Trophoblast cell (in vitro differentiated cells and primary cell): ENCODE data around the gene TRAPPC12.

Experiments used
- DNase-seq, 2 donors: peaks; one replicate each; pipeline ENCODE4 v3.0.0-alpha.2; 2016
- H2AFZ ChIP-seq: 2 replicates; pipeline ENCODE4 v1.6.1; 2013; ENCODE audit warnings: low read length, moderate library complexity, mild to moderate bottlenecking; ENCODE audit not compliant: insufficient read depth, poor library complexity
- H2AK5ac ChIP-seq: 2 replicates; pipeline ENCODE4 v1.6.1; 2013; ENCODE audit warnings: mild to moderate bottlenecking, low read length
- H2BK120ac ChIP-seq: 2 replicates; pipeline ENCODE4 v1.6.1; 2013; ENCODE audit warnings: low read length, mild to moderate bottlenecking, moderate library complexity; ENCODE audit not compliant: insufficient read depth, poor library complexity
- H2BK12ac ChIP-seq: 2 replicates; pipeline ENCODE4 v1.6.1; 2013; ENCODE audit warnings: mild to moderate bottlenecking, low read length, moderate library complexity
- H2BK5ac ChIP-seq: 2 replicates; pipeline ENCODE4 v1.6.1; 2013; ENCODE audit warnings: low read length, low read depth, moderate library complexity, mild to moderate bottlenecking; ENCODE audit not compliant: poor library complexity
- H3K14ac ChIP-seq: 2 replicates; pipeline ENCODE4 v1.6.1; 2013; ENCODE audit warnings: mild to moderate bottlenecking, low read length
- H3K18ac ChIP-seq: 2 replicates; pipeline ENCODE4 v1.6.1; 2013; ENCODE audit warnings: mild to moderate bottlenecking, low read length
- H3K23ac ChIP-seq: 2 replicates; pipeline ENCODE4 v1.6.1; 2013; ENCODE audit warnings: low read length
- H3K27ac ChIP-seq: 2 replicates; pipeline ENCODE4 v1.5.1; 2013; ENCODE audit warnings: low read depth, mild to moderate bottlenecking, inconsistent platforms, low read length, moderate library complexity
- H3K27me3 ChIP-seq: 2 replicates; pipeline ENCODE4 v1.6.1; 2013; ENCODE audit warnings: inconsistent platforms, mild to moderate bottlenecking, low read length, moderate library complexity; ENCODE audit not compliant: insufficient read depth
- H3K36me3 ChIP-seq, 2 experiments: 1 replicate in 1 of 2; 2 replicates in 1 of 2; pipeline ENCODE4 v1.6.1; 2013; ENCODE audit warnings: low read length in 2 of 2, mild to moderate bottlenecking in 2 of 2, moderate library complexity in 1 of 2; ENCODE audit not compliant: insufficient read depth in 2 of 2, control insufficient read depth in 1 of 2
- H3K4ac ChIP-seq: 2 replicates; pipeline ENCODE4 v1.6.1; 2013; ENCODE audit warnings: low read depth, mild to moderate bottlenecking, low read length, moderate library complexity
- H3K4me1 ChIP-seq, 2 experiments: 1 replicate in 1 of 2; 2 replicates in 1 of 2; pipeline ENCODE4 v1.6.1; 2013; ENCODE audit warnings: low read length in 2 of 2, mild to moderate bottlenecking in 2 of 2, moderate library complexity in 1 of 2; ENCODE audit not compliant: insufficient read depth in 2 of 2, control insufficient read depth in 1 of 2
- H3K4me2 ChIP-seq: 2 replicates; pipeline ENCODE4 v1.6.1; 2013; ENCODE audit warnings: inconsistent platforms, mild to moderate bottlenecking, low read length, moderate library complexity
- H3K4me3 ChIP-seq: 2 replicates; pipeline ENCODE4 v1.5.1; 2013; ENCODE audit warnings: mild to moderate bottlenecking, low read depth, low read length, inconsistent platforms
- H3K79me1 ChIP-seq: one replicate; pipeline ENCODE4 v1.6.1; 2013; ENCODE audit warnings: low read length
- H3K79me2 ChIP-seq: 2 replicates; pipeline ENCODE4 v1.6.1; 2013; ENCODE audit warnings: low read length, mild to moderate bottlenecking; ENCODE audit not compliant: control insufficient read depth, insufficient read depth, poor library complexity
- H3K9ac ChIP-seq: 2 replicates; pipeline ENCODE4 v1.6.1; 2013; ENCODE audit warnings: mild to moderate bottlenecking, low read length
- H3K9me3 ChIP-seq: 2 replicates; pipeline ENCODE4 v1.6.1; 2013; ENCODE audit warnings: low read depth, mild to moderate bottlenecking, control low read depth, inconsistent platforms, low read length; ENCODE audit not compliant: insufficient read depth
- H4K12ac ChIP-seq: 2 replicates; pipeline ENCODE4 v1.6.1; 2013; ENCODE audit warnings: low read depth, mild to moderate bottlenecking, low read length, moderate library complexity
- H4K8ac ChIP-seq: 2 replicates; pipeline ENCODE4 v1.6.1; 2013; ENCODE audit warnings: low read depth, mild to moderate bottlenecking, low read length, moderate library complexity
- H4K91ac ChIP-seq: one replicate; pipeline ENCODE4 v1.6.1; 2013; ENCODE audit warnings: low read depth, mild to moderate bottlenecking, low read length, moderate library complexity
- WGBS: extraction: QIAGEN DNeasy Blood & Tissue Kit; methylation state at CpG from one replicate; pipeline ENCODE4 v1.1.7; 2013; ENCODE audit warnings: missing lambda C conversion rate; ENCODE audit not compliant: insufficient read length, insufficient coverage; ENCODE audit errors: extremely low coverage; 5-methylcytosine and 5-hydroxymethylcytosine counted together

TRAPPC12 gene

GRCh38 chr2:3463186-3463835 is 83.8 kb downstream of the TRAPPC12 start:
- no peak overlapping the region for H2BK120ac ChIP-seq
- no peak overlapping the region for H2BK12ac ChIP-seq
- H3K36me3 ChIP-seq, result peaks cover 21 to 25% of the 10 kb centered on the region in 2 experiments
- no peak overlapping the region for H3K4ac ChIP-seq
- no peak overlapping the region for H3K14ac ChIP-seq
- H3K27ac ChIP-seq, result no peak overlapping the region
- H3K9ac ChIP-seq, result no peak overlapping the region
- no peaks in the 10 kb centered on the region for H3K27me3 ChIP-seq
- H3K4me2 ChIP-seq, result no peak overlapping the region
- no peak overlapping the region for H2AFZ ChIP-seq
- WGBS, result no CpG with 5 or more reads among the region's 25 CpGs
- no peak overlapping the region for H4K8ac ChIP-seq
- no peaks in the 10 kb centered on the region for H3K79me2 ChIP-seq
- no peak overlapping the region for H2AK5ac ChIP-seq
- DNase-seq, result no peak
- H3K4me1 ChIP-seq, result peaks cover 5 to 7% of the 10 kb centered on the region in 2 experiments
- H4K12ac ChIP-seq, result no peak overlapping the region
- no peak overlapping the region for H3K23ac ChIP-seq
- H3K4me3 ChIP-seq, result no peak overlapping the region
- H3K79me1 ChIP-seq, result no peaks in the 10 kb centered on the region
- no peak overlapping the region for H4K91ac ChIP-seq
- no peak overlapping the region for H2BK5ac ChIP-seq
- no peak overlapping the region for H3K18ac ChIP-seq
- H3K9me3 ChIP-seq, result no peaks in the 10 kb centered on the region

GRCh38 chr2:3463944-3464343 is 84.5 kb downstream of the TRAPPC12 start:
- WGBS, result no CpG with 5 or more reads among the region's 13 CpGs
- no peak for DNase-seq

GRCh38 chr2:3464401-3465005 is 85.0 kb downstream of the TRAPPC12 start:
- no peak overlapping the region for H2BK5ac ChIP-seq
- no peak overlapping the region for H3K27ac ChIP-seq
- no peak for DNase-seq
- no peak overlapping the region for H2BK120ac ChIP-seq
- H3K79me1 ChIP-seq, result no peaks in the 10 kb centered on the region
- no peak overlapping the region for H2BK12ac ChIP-seq
- H2AK5ac ChIP-seq, result no peak overlapping the region
- H3K27me3 ChIP-seq, result no peaks in the 10 kb centered on the region
- no peak overlapping the region for H3K4me3 ChIP-seq
- H3K9ac ChIP-seq, result no peak overlapping the region
- no CpG with 5 or more reads among the region's 21 CpGs for WGBS
- no peak overlapping the region for H3K4me2 ChIP-seq
- H2AFZ ChIP-seq, result no peak overlapping the region
- peaks cover 5 to 7% of the 10 kb centered on the region in 2 experiments for H3K4me1 ChIP-seq
- H3K14ac ChIP-seq, result no peak overlapping the region
- no peak overlapping the region for H4K12ac ChIP-seq
- no peak overlapping the region for H3K4ac ChIP-seq
- H3K79me2 ChIP-seq, result no peaks in the 10 kb centered on the region
- H3K36me3 ChIP-seq, result peaks cover 23 to 29% of the 10 kb centered on the region in 2 experiments
- no peaks in the 10 kb centered on the region for H3K9me3 ChIP-seq
- no peak overlapping the region for H3K18ac ChIP-seq
- H4K8ac ChIP-seq, result no peak overlapping the region
- H3K23ac ChIP-seq, result no peak overlapping the region
- no peak overlapping the region for H4K91ac ChIP-seq

More at GRCh38 chr2:3463944-3464343, 84.5 kb downstream of the TRAPPC12 start:
- H3K18ac ChIP-seq, result no peak overlapping the region
- peaks cover 5 to 7% of the 10 kb centered on the region in 2 experiments for H3K4me1 ChIP-seq
- no peak overlapping the region for H2AFZ ChIP-seq
- no peak overlapping the region for H4K8ac ChIP-seq
- no peak overlapping the region for H2BK12ac ChIP-seq
- peak overlapping the region; percentile 16 for H3K4me3 ChIP-seq
- H3K79me1 ChIP-seq, result no peaks in the 10 kb centered on the region
- no peak overlapping the region for H2BK120ac ChIP-seq
- H3K14ac ChIP-seq, result no peak overlapping the region
- H2BK5ac ChIP-seq, result no peak overlapping the region
- H3K79me2 ChIP-seq, result no peaks in the 10 kb centered on the region
- no peak overlapping the region for H3K27ac ChIP-seq
- no peak overlapping the region for H2AK5ac ChIP-seq
- H4K91ac ChIP-seq, result no peak overlapping the region
- H3K4ac ChIP-seq, result no peak overlapping the region
- H3K23ac ChIP-seq, result no peak overlapping the region
- peaks cover 23 to 29% of the 10 kb centered on the region in 2 experiments for H3K36me3 ChIP-seq
- H3K9me3 ChIP-seq, result no peaks in the 10 kb centered on the region
- H3K9ac ChIP-seq, result no peak overlapping the region
- H3K27me3 ChIP-seq, result no peaks in the 10 kb centered on the region
- H3K4me2 ChIP-seq, result no peak overlapping the region
- H4K12ac ChIP-seq, result no peak overlapping the region

GRCh38 chr2:3465328-3465727 is 85.8 kb downstream of the TRAPPC12 start:
- H3K4me3 ChIP-seq, result no peak overlapping the region
- no peaks in the 10 kb centered on the region for H3K79me1 ChIP-seq
- no peak overlapping the region for H3K23ac ChIP-seq
- no peak overlapping the region for H2AK5ac ChIP-seq
- H2BK12ac ChIP-seq, result no peak overlapping the region
- WGBS, result no CpG with 5 or more reads among the region's 28 CpGs
- no peak for DNase-seq
- peaks cover 5 to 7% of the 10 kb centered on the region in 2 experiments for H3K4me1 ChIP-seq
- H3K4me2 ChIP-seq, result no peak overlapping the region
- H3K18ac ChIP-seq, result no peak overlapping the region
- H3K27me3 ChIP-seq, result no peaks in the 10 kb centered on the region
- H3K9me3 ChIP-seq, result no peaks in the 10 kb centered on the region
- H3K36me3 ChIP-seq, result peaks cover 25 to 29% of the 10 kb centered on the region in 2 experiments
- H2BK5ac ChIP-seq, result no peak overlapping the region
- no peak overlapping the region for H4K12ac ChIP-seq
- no peak overlapping the region for H3K27ac ChIP-seq
- H4K91ac ChIP-seq, result no peak overlapping the region
- H3K14ac ChIP-seq, result no peak overlapping the region
- H3K9ac ChIP-seq, result no peak overlapping the region
- no peak overlapping the region for H4K8ac ChIP-seq
- H3K79me2 ChIP-seq, result no peaks in the 10 kb centered on the region
- H2AFZ ChIP-seq, result no peak overlapping the region
- no peak overlapping the region for H2BK120ac ChIP-seq
- no peak overlapping the region for H3K4ac ChIP-seq
